Amygdala (tissue), 56 donors: ENCODE measurements around the gene PES1.
A peak's percentile ranks its signal among the peaks of the same experiment; 100 is the strongest.
"Not testable (repeated sequence)": the region's sequence is repeated elsewhere in the genome, so short reads cannot be mapped to it uniquely, and the experiment has no call there.

Source experiments
- DNase-seq, 56 donors: peaks; one replicate each; lab custom pipeline; 2025; lab: John Stamatoyannopoulos, UW

Gene PES1

DNA sequence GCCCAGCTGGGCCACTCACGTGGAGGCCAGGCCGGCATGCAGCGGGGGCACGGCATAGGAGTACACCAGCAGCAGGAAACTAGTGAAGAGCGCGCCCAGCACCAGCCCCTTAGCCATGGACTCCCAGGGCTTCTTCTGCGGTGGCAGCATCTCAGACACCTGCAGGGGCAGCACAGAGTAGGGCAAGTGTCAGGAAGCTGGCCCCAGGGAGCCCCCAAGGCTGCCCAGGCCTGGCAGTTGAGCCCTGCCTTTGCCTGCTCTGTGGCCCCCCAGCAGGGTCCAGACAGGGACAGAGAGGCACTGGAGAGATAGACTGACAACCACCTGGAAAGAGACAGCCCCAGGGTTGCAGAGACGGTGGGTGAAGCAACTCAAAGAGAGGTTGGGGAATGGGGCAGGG, 34.5 kb downstream of the PES1 start:
- DNase-seq, result no peak

DNA sequence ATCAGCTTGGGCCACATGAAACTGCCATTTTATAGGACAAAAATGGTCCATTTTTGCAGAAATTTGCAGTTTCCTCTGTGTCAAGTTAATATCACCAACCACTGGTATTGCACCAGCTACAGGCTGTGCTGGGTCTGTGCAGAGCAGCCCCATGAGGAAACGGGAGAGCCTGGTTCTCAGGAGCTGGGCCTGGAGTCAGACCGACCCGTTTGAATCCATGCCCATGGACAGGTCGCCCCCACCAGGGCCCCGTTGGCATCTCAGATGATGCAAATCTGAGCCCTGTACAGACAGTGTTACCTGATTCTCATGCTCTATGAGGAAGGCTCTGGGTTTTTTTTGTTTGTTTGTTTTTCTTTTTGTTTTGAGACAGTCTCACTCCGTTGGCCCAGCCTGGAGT, 35.3 kb downstream of the PES1 start:
- DNase-seq, result no peak

DNA sequence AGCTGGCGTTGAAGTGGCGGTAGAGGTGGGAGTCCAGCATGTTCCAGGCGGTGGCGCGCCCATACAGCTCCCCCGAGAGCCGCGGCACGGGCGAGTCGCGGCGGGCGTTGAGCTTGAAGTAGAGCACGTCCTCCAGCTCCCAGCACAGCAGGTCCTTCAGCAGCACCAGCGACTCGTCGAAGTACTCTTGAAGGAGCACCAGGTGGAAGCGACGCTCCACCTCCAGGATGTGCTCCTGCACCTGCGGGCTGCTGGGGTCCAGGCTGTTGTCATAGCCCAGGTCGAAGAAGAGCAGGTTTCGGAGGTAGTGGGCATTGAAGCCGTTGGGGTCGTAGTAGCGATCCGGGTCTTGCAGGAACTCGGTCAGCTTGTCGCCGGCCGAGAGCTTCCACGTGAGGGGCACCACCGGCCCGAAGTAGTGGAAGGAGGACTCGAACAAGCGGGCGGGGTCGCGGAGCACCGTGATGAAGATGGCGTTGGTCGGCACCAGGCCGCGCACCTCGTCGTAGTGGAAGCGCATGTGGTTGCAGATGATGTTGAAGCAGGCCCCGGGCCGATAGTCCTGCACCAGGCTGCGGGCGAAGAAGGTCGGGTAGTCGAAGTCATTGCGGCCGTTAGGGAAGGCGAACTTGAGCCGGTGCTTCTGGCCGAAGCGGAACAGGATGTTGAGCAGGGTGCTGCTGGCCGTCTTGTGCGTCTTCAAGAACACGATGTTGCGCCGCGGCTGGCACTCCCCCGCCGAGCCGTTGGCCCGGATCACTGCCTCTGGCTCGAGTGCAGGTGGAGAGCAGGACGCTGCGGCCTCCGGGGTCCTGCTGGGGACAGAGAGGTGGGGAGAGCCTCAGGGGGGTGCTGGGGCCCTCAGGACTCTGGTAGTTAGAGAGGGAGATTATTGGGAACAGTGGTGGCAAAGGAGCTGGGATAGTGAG, 36.2 kb downstream of the PES1 start:
- no peak for DNase-seq

DNA sequence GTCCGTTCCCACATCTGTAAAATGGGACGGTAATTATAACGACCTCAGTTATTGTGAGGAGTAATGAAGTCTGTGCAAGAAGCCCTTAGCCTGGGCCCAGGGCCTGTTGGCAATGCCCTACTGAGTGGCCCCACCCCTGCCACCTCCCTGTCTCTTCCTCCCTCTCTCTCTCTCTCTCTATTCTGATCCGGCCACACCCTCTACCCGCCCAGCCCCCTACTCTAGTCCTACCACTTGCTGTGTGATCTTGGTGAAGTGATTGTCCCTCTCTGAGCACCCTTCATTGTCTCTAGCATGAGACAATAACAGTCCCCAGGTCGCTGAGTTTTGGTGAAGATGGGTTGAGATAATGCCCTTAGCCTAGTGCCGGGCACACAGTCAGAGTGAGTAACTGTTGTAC, 37.7 kb downstream of the PES1 start:
- DNase-seq, result no peak

DNA sequence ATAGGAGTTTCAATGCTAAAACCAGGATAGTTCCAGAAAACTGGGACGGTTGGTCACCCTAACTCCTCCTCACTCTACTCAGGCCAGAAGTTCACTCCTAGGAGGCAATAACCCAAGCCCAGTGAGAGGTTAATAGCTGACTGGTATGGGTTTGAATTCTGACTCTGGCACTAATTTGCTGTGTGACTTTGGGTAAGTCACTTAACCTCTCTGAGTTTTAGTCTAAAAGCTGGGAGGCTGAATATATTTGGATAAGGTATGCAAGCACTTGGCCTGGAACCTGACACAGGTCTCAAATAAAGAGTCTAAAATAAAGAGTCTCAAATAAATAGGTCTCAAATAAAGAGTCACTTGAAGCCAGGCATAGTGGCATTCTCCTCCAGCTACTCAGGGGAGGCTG, 39.0 kb downstream of the PES1 start:
- DNase-seq, result no peak

DNA sequence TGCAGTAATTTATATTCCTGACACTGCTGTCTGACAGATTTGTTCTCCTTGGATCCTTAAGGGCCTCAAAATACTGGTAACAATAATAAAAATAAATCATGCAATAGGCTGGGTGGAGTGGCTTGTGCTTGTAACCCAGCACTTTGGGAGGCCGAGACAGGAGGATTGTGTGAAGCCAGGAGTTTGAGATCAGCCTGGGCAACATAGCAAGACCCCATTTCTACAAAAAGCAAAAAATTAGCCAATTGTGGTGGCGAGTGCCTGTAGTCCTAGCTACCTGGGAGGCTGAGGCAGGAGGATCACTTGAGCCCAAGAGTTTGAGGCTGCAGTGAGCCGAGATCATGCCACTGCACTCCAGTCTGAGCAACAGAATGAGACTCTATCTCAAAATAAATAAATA, 39.9 kb downstream of the PES1 start:
- DNase-seq, result not testable (repeated sequence)

DNA sequence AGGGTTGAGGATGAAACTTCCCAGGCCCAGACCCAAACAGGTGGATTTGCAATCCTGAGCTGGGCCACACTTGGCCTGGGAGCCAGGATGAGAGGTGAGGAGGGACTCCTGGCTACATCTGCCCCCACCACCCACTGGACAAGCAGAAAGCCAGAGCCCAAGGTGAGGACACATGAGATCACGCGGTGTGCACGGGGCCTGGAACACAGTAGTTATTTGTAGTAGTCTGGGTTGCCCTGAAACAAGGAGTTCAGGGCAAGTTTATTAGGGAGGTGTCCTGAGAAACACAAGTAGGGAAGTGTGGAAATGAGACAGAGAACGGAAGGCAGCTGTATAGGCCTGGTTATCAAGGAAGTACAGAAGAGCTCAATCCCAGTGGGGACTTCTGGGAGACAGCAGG, 44.5 kb downstream of the PES1 start:
- no peak for DNase-seq

DNA sequence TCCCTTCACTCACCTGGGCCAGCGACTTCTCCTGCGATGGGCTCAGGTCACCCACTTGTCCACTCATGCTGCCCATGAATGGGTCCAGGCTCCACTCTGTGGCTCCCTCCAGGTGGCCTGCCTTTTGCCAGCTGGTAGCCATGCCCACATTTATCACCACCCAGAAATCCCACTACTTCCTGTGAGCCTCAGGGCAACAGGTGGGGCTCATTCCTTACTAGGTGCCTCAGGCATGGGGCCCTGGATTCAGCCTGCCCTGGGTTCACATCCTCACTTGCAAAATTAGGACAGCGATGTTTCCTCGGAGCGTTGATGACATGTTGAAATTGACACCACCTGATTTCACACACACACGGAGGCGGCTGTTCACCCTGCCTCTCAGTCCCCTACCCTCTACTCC, 45.1 kb downstream of the PES1 start, which contains the start of gene SEC14L6:
Gene SEC14L6, minus strand, starts transcription at position 126 of the 400 bp plus-strand sequence. Its CDS starts 59 bp downstream, at position 67.
- DNase-seq, result no peak

DNA sequence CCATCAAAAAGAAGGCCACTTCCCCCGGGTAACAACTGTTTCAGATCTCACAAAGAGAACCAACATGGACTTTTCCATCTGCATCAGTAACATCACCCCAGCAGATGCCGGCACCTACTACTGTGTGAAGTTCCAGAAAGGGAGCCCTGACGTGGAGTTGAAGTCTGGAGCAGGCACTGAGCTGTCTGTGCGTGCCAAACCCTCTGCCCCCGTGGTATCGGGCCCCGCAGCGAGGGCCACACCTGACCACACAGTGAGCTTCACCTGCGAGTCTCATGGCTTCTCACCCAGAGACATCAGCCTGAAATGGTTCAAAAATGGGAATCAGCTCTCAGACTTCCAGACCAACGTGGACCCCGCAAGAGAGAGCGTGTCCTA, 48.9 kb downstream of the PES1 start:
- DNase-seq, result no peak

DNA sequence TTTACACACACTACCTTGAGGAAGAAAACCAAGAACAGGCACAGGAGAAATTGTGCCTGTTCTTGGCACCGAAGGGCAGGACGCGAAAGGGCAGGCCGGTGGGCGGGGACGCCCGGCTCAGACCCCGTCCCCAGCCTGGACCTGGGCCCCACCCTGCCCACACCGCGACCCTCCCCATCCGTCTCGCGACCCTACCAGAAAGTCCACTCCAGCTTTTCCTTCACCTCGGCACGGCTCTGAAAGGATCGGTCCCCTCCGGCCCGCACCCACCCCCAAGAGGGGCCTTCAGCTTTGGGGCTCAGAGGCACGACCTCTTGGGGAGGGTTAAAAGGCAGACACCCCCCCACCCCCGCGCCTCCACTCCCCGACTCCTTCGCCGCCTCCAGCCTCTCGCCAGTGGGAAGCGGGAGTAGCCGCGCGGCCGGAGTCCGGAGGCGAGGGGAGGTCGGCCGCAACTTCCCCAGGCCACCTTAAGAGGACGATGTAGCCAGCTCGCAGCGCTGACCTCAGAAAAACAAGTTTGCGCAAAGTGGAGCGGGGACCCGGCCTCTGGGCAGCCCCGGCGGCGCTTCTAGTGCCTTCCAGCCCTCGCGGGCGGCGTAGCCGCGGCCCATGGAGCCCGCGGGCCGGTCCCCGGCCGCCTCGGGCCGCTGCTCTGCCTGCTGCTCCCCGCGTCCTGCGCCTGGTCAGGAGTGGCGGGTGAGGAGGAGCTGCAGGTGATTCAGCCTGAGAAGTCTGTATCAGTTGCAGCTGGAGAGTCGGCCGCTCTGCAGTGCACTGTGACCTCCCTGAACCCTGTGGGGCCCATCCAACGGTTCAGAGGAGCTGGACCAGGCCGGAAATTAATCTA, 49.5 kb downstream of the PES1 start:
- DNase-seq, result peak in 2 of 56 donors; percentile 15

DNA sequence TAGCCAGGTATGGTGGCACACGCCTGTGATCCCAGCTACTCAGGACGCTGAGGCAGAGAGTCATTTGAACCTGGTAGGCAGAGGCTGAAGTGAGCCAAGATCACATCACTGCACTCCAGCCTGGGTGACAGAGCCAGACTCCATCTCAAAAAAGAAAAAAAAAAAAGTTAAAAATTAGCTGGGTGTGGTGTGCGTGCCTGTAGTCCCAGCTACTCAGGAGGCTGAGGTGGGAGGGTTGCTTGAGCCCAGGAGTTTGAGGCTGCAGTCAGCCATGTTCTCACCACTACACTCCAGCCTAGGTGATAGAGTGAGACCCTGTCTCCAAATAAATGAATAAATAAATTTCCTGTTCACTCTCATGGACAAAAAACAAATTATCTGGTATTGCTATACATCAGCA, 50.2 kb downstream of the PES1 start:
- not testable (repeated sequence) for DNase-seq

DNA sequence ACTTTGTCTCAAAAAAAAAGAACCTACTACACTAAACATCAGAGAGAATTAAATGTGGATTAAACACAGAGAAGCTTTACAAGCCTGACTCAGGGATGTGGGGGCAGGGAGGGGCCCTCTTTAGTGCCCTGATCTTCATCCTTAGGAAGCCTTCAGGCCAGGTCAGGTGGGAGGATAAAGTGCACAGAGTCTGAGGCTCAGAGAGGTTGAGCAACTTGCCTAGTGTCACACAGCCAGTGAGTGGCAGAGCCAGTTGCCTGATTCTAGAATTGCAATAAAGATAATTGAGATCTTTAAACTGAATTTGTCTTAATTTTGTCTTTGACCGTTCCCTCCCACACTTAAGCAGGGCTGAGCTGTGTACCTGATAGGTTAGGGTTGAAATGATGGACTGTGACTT, 52.3 kb downstream of the PES1 start:
- no peak for DNase-seq

DNA sequence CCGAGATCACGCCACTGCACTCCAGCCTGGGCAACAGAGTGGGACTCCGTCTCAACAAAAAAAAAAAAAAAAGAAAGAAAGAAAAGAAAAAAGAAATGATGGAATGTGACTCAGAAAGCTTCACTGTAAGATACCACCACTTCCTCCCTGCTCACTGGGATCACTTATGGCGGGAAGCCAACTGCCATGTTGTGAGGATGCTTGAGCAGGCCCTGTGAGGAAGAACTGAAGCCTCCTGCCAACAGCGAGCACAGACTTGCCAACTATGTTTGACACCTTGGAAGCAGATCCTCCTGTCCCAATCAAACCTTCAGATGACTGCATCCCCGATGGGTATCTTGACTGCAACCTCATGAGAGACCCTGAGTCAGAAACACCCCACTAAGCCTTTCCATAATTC, 53.4 kb downstream of the PES1 start:
- peak in 2 of 56 donors; percentile 5 to 26 for DNase-seq

DNA sequence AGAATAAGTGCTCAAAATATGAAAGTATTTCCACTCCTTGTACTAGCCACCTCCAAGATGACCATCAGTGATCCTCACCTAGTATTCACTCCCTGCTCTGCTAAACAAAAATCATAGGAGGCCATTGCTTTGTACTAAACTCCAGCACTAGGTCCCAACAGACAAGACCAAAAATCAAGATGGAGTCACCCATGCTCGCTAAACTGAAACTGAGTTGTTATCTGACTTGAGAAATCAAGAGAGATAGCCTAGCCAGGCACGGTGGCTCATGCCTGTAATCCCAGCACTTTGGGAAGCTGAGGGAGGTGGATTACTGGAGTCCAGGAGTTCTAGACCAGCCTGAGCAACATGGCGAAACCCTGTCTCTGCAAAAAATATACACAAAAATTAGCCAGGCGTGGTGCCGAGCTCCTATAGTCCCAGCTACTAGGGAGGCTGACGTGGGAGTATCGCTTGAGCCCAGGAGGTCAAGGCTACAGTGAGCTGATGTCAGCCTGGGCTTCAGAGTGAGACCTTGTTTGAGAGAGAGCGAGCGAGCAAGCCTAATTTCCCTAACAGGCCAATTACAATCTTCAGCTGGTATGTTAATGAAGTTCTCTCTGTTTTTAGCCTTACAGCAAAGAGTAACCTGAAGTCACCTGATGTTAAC, 54.5 kb downstream of the PES1 start:
- DNase-seq, result no peak

DNA sequence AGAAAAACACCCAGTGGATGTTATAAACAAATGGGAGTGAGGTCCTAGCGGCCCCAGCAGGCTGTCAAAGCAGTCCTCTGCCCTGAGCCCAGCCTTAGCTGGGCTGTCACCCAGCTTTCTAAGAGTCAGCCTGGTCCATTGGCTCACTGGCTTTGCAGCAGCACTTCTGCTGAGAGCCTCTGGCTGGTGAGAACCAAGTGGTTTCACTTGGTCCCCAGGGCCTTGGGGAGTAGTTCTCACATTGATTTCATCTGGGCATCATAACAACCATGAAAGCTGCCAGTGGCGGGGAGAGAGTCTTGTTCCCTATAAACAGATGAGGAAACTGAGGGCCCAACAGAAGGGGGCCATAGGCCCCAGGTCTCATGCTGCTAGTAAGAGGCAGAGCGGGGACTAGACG, 56.5 kb downstream of the PES1 start:
- DNase-seq, result no peak

DNA sequence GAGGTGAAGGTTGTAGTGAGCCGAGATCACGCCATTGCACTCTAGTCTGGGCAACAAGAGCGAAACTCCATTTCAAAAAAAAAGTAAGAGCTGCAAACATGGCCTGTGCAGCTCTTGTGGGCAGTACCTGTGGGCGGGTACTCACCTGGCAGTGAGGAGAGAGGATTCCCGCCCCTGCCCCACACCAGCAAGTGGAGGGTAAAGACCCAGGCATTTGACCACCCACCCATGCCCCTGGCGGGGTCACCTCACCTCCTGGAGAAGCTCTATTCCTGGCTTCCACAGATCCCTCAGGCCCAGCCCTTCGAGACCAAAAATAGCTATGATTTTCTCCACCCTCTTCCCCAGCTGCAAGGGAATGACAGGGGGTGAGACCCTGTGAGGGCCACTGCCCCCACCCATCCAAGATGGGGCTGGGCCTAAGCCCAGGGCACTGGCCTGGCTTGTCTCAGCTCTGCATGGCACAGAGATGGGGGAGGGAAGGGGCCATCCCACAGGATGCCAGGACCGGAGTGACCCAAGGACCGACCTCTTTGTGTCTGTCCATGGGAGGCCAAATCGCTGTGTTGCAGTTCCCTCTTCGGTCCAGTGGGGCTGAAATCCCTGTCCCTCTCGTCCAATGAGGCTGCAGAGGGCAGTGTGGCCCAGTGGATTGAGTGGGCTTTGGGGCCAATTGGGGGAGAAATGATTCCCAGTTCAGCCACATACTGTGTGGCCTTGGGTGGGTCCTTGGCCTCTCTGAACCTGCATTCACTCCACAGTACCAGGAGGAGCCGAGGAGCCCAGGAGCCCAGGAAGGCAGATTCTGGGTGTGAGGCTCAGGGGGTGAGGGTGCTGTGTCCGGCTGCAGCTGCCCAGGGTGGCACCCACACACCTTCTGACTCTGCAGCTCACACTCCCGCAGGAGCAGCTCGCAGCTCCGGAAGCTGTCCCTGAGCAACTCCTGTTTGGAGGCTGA, 59.8 kb downstream of the PES1 start:
- DNase-seq, result no peak

DNA sequence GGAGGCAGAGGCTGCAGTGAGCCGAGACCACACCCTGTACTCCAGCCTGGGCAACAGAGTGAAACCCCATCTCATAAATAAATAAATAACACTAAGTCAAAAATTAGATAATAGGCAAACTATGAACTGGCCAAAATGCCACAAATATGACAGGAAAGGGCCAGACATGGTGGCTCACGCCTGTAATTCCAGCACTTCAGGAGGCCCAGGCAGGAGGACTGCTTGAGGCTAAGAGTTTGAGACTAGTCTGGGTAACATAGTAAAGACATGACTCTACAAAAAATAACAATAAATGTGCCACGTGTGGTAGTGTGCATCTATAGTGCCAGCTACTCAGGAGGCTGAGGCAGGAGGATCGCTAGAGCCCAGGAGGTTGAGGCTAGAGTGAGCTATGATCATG, 65.1 kb downstream of the PES1 start:
- DNase-seq, result no peak
